Peyer's patch (tissue), 4 donors: ENCODE data around the gene IGFBP5. TPM values are rescaled to one million over a fixed set of nuclear protein-coding genes. Genes with fewer than 3 reads are reported as not detected.

Experiments
- DNase-seq, 3 donors: peaks; one replicate each; pipeline ENCODE4 v3.0.0-alpha.2; 2017 to 2019
- H3K27ac ChIP-seq, 4 donors: fragments of 200-600 bp; sonication (generic); one replicate each; pipeline ENCODE4 v1.5.1; 2016 to 2019
- H3K27me3 ChIP-seq, 2 donors: fragments of 200-600 bp; sonication (generic); one replicate each; pipeline ENCODE4 v1.5.1; 2019
- H3K36me3 ChIP-seq, 3 donors: fragments of 200-600 bp; sonication (generic); one replicate each; pipeline ENCODE4 v1.5.1; 2016 to 2019
- H3K4me1 ChIP-seq, 4 donors: fragments of 200-600 bp; sonication (generic); one replicate each; pipeline ENCODE4 v1.5.1; 2016 to 2019
- H3K4me3 ChIP-seq, 4 donors: fragments of 200-600 bp; sonication (generic); 1 replicate in 3 of 4; 2 replicates in 1 of 4; pipeline ENCODE4 v1.5.1; 2016 to 2019; ENCODE audit warnings: mild to moderate bottlenecking in 1 of 4
- H3K9me3 ChIP-seq, 4 donors: fragments of 200-600 bp; sonication (generic); one replicate each; pipeline ENCODE4 v1.5.1; 2016 to 2019; ENCODE audit warnings: mild to moderate bottlenecking in 1 of 4
- CTCF ChIP-seq, 6 experiments: fragments of 450-650 bp in 4 of 6; fragments of 200-600 bp in 2 of 6; sonication (generic) in 1 of 6; IDR thresholded peaks; one replicate each; pipeline ENCODE4 v1.5.1; 2017 to 2019; ENCODE audit warnings: antibody characterized with exemption in 6 of 6, mild to moderate bottlenecking in 3 of 6, moderate library complexity in 1 of 6
- POLR2A ChIP-seq, 2 donors: fragments of 450-650 bp; IDR thresholded peaks; one replicate each; pipeline ENCODE4 v1.5.1; 2017; ENCODE audit warnings: antibody characterized with exemption in 2 of 2, mild to moderate bottlenecking in 2 of 2, moderate library complexity in 2 of 2
- total RNA-seq, 4 donors: library from RNA; depleted of rRNA; stranded (reverse); fragments of >200 nt; gene quantifications; one replicate each; pipeline ENCODE4 v1.1.0, GENCODE V29; 2016

IGFBP5 gene
- total RNA-seq, 4 donors from 2014 or later = 41.5 to 183 (median 75.0) TPM

GRCh38 chr2:216692636-216693413, 2.5 kb downstream of the IGFBP5 start:
- TF ChIP-seq POLR2A (IDR thresholded peaks at IDR 0.05) (no peak), CTCF (IDR thresholded peaks at IDR 0.05) (no peak)
- DNase-seq = peak in 2 of 3 donors; percentile 27 to 77
- Histone ChIP-seq H3K9me3 (no peaks in the 10 kb centered on the region), H3K27ac (peak overlapping the region; percentile 19 to 87 (median 74)), H3K27me3 (peaks cover 0 to 24% of the 10 kb centered on the region in 2 donors), H3K4me1 (peaks cover 0 to 56% (median 5%) of the 10 kb centered on the region in 4 donors), H3K36me3 (no peaks in the 10 kb centered on the region), H3K4me3 (peak overlapping the region; percentile 34 to 64 (median 45))

- peak overlapping the region in 3 of 4 donors; percentile 15 to 64 (median 36) for H3K4me3 ChIP-seq
- peak in 1 of 3 donors; percentile 63 for DNase-seq
- TF ChIP-seq CTCF (IDR thresholded peaks at IDR 0.05) = no peak
- peaks cover 0 to 51% (median 5%) of the 10 kb centered on the region in 4 donors for H3K4me1 ChIP-seq
- H3K9me3 ChIP-seq = no peaks in the 10 kb centered on the region
- no peaks in the 10 kb centered on the region for H3K36me3 ChIP-seq
- peaks cover 0 to 24% of the 10 kb centered on the region in 2 donors for H3K27me3 ChIP-seq
- peak overlapping the region; percentile 43 to 87 (median 59) for H3K27ac ChIP-seq
Observed at GRCh38 chr2:216690853-216691741, 4.3 kb downstream of the IGFBP5 start.

GRCh38 chr2:216690456-216690852, 4.9 kb downstream of the IGFBP5 start:
- H3K27me3 ChIP-seq = peaks cover 0 to 24% of the 10 kb centered on the region in 2 donors
- H3K4me3 ChIP-seq = peak overlapping the region in 1 of 4 donors; percentile 64
- TF ChIP-seq POLR2A (IDR thresholded peaks at IDR 0.05) (no peak), CTCF (IDR thresholded peaks at IDR 0.05) (no peak)
- H3K27ac ChIP-seq = peak overlapping the region in 3 of 4 donors; percentile 42 to 87 (median 72)
- peaks cover 0 to 45% (median 5%) of the 10 kb centered on the region in 4 donors for H3K4me1 ChIP-seq
- H3K9me3 ChIP-seq = no peaks in the 10 kb centered on the region
- H3K36me3 ChIP-seq = no peaks in the 10 kb centered on the region
- DNase-seq = no peak

GRCh38 chr2:216689397-216689796, 6.0 kb downstream of the IGFBP5 start:
- Histone ChIP-seq H3K36me3 (no peaks in the 10 kb centered on the region), H3K27ac (peak overlapping the region in 1 of 4 donors; percentile 87), H3K4me3 (no peak overlapping the region), H3K27me3 (peaks cover 0 to 20% of the 10 kb centered on the region in 2 donors), H3K4me1 (peaks cover 0 to 44% (median 4%) of the 10 kb centered on the region in 4 donors), H3K9me3 (no peaks in the 10 kb centered on the region)
- DNase-seq = no peak
- TF ChIP-seq CTCF (IDR thresholded peaks at IDR 0.05) (no peak), POLR2A (IDR thresholded peaks at IDR 0.05) (no peak)

- TF ChIP-seq POLR2A (IDR thresholded peaks at IDR 0.05) (no peak), CTCF (IDR thresholded peaks at IDR 0.05) (no peak)
- no peak for DNase-seq
- Histone ChIP-seq H3K4me1 (peaks cover 0 to 44% (median 0%) of the 10 kb centered on the region in 4 donors), H3K9me3 (no peaks in the 10 kb centered on the region), H3K4me3 (no peak overlapping the region), H3K36me3 (no peaks in the 10 kb centered on the region), H3K27me3 (peaks cover 0 to 14% of the 10 kb centered on the region in 2 donors), H3K27ac (peak overlapping the region in 2 of 4 donors; percentile 31 to 87)
Observed at GRCh38 chr2:216688731-216689340, 6.5 kb downstream of the IGFBP5 start.
